SJCRH30 (cell line): Measurements from ENCODE around the gene GTF2B. TPM values are rescaled to one million over a fixed set of nuclear protein-coding genes. Genes with fewer than 3 reads are reported as not detected.
A peak's percentile ranks its signal among the peaks of the same experiment; 100 is the strongest.
"Not testable (repeated sequence)": the region's sequence is repeated elsewhere in the genome, so short reads cannot be mapped to it uniquely, and the experiment has no call there.

ENCODE experiments used
- DNase-seq, 2 experiments: peaks; one replicate each; pipeline ENCODE4 v3.0.0-alpha.2; 2015 to 2020
- H3K27ac ChIP-seq: fragments of 250-450 bp; sonication (Bioruptor Pico); 2 replicates; pipeline ENCODE4 v1.5.1; 2020; ENCODE audit warnings: mild to moderate bottlenecking, moderate library complexity
- H3K27me3 ChIP-seq: fragments of 250-450 bp; sonication (Bioruptor Pico); 2 replicates; pipeline ENCODE4 v1.5.1; 2020; ENCODE audit warnings: mild to moderate bottlenecking, moderate library complexity
- H3K36me3 ChIP-seq: fragments of 250-450 bp; sonication (Bioruptor Pico); 2 replicates; pipeline ENCODE4 v1.5.1; 2020; ENCODE audit warnings: mild to moderate bottlenecking, moderate library complexity
- H3K4me1 ChIP-seq: fragments of 250-450 bp; sonication (Bioruptor Pico); 2 replicates; pipeline ENCODE4 v1.5.1; 2020; ENCODE audit warnings: mild to moderate bottlenecking, moderate library complexity
- H3K4me3 ChIP-seq: fragments of 250-450 bp; sonication (Bioruptor Pico); 2 replicates; pipeline ENCODE4 v1.5.1; 2020; ENCODE audit warnings: mild to moderate bottlenecking, moderate library complexity
- H3K9me3 ChIP-seq: fragments of 250-450 bp; sonication (Bioruptor Pico); replicated peaks from 2 replicates; pipeline ENCODE4 v1.5.1; 2020; ENCODE audit warnings: mild to moderate bottlenecking, moderate library complexity
- total RNA-seq: library from RNA; depleted of rRNA; stranded (reverse); fragments of >200 nt; shearing (Covaris generic); gene quantifications from 2 replicates; pipeline ENCODE4 v1.2.3, GENCODE V29; 2014; rRNA removed

Gene GTF2B
- total RNA-seq, 1 experiment from 2014 or later = 49.0 TPM

DNA sequence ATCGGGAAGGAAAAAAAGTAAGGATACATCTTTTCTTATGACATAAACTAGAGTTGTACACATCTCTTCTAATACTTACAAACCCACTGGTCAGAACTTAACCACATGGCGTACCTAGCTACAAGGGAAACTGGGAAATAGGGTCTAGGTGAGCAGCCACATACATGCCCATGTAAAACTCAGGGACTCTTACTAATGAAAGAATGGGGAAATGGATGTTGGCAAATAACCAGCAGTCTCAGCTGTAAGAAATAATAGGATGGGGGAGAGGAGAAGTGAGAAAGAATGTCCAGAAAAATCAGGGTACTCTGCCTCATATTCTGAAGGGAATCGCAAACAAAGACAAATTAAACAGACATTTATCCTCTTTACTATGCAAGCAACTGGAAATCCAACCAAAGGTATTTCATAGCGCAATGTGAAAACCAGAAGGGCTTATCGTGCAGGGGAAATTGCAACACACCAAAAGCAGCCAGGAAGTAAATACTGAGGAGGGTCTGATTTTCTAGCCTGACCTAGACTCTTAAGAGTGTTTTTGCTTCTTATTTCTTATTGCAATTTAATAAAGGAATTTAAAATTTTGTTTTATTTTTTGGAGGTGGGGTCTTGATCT lies 17.5 kb downstream of the GTF2B start:
- Histone ChIP-seq H3K36me3 (peaks cover 19% of the 10 kb centered on the region), H3K27ac (no peak overlapping the region), H3K27me3 (no peaks in the 10 kb centered on the region), H3K4me3 (no peak overlapping the region), H3K4me1 (no peaks in the 10 kb centered on the region), H3K9me3 (no peaks in the 10 kb centered on the region)
- no peak for DNase-seq

DNA sequence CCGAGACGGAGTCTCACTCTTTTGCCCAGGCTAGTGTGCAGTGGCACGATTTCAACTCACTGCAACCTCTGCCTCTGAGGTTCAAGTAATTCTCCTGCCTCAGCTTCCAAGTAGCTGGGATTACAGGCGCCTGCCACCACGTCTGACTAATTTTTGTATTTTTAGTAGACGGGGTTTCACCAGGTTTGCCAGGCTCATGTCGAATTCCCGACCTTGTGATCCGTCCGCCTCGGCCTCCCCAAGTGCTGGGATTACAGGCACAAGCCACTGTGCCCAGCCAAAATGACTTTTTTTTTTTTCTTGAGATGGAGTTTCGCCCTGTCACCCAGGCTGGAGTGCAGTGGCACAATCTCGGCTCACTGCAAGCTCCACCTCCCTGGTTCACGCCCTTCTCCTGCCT lies 21.7 kb downstream of the GTF2B start:
- not testable (repeated sequence) for H3K27me3 ChIP-seq, H3K4me3 ChIP-seq, H3K9me3 ChIP-seq, H3K27ac ChIP-seq, H3K4me1 ChIP-seq, DNase-seq
- H3K36me3 ChIP-seq = peaks cover 12% of the 10 kb centered on the region

DNA sequence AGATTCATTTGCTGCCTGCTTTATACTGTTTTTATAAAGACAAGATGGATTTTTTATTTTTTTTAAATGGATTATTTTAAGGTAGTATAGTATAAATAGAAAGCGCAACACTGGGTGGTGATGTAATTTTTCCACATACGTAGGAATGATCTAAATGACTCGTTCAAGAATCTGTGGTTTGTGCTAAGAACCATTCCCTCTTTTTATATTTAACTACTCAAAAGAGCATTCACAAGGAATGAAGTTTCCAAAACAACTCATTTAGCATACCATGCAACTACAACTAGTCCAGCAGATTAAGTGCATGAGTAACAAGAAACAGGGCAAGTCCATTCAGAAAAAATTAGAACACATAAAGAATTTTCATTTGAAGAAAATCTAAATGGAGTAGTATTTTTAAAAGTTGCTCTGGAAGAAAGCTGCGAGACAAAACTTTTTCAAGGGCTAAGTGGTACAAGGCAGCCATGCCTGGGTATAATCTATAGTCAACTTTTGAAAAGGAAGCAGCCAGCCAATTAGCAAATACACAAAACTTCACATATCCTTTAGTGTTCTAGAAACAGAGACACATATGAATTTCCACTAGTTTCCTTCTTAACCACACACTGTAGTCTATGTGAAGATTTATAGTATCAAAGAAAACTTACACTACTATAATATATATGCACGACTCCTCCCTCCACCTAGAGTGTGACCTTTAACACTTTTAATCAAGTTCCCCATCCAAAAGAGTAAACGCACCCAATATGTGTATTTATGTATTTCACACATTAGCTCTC lies 23.4 kb downstream of the GTF2B start:
- H3K9me3 ChIP-seq = no peaks in the 10 kb centered on the region; the same call in 1 of the 2 replicates
- no peaks in the 10 kb centered on the region for H3K4me1 ChIP-seq
- no peak for DNase-seq
- H3K4me3 ChIP-seq = no peak overlapping the region
- no peak overlapping the region for H3K27ac ChIP-seq
- peaks cover 20% of the 10 kb centered on the region for H3K36me3 ChIP-seq
- H3K27me3 ChIP-seq = no peaks in the 10 kb centered on the region

DNA sequence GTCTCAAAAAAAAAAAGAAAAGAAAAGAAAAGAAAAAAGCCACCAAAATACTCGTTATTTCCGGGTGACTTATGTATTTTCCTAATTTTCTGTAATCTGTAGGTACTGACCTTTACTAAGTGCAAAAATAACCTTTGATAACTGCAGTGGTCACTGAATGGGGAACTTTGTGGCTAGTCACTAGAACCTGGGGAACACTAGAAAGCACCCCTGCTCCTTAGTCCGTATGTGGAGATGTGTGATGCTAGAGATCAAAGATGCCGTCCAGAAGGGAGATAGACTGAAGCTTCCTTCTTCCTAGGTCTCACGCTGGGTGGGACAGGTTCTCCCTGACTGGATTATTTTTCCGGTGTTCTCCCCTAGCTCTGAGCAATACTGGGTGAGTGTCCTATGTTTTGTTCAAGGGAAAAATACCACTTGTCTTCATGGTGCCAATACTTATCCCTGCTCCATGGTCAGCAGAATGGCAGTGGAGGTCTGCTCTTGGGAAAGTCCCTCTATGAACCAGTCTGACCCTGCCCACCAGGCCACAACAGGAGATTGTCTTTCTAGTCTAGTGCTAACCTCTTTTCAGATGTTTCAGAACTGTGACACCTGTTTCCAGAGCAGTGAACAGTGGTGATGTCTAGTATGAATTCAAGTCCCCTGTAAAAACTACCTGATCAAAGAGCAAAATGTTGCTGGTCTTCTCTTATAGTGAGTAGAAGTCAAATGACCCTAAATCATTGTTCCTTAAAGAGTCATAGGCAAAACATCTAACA lies 39.9 kb downstream of the GTF2B start:
- peaks cover 23% of the 10 kb centered on the region for H3K36me3 ChIP-seq
- DNase-seq = no peak
- no peaks in the 10 kb centered on the region for H3K9me3 ChIP-seq
- no peak overlapping the region for H3K27ac ChIP-seq
- no peaks in the 10 kb centered on the region for H3K27me3 ChIP-seq
- no peak overlapping the region for H3K4me3 ChIP-seq
- H3K4me1 ChIP-seq = peaks cover 14% of the 10 kb centered on the region

DNA sequence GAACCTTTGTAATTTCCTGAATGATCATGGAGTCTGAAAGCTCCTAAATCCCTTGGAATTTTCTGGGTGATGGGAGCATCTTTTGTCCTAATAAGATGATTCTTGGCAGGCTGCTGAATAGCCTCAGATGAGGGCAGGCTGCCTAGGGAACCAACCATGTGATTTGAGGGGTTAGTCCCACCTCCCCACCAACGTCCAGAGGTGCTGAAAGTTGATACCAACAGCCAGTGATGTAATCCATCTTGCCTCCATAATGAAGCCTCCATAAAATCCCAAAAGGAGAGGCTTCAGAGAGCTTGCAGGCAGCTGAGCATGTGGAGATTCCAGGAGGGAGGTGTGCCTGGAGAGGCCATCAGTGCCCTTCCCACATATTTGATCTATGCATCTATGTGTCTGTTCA lies 43.7 kb downstream of the GTF2B start:
- H3K27me3 ChIP-seq = no peaks in the 10 kb centered on the region
- H3K9me3 ChIP-seq = no peaks in the 10 kb centered on the region
- H3K4me1 ChIP-seq = peaks cover 14% of the 10 kb centered on the region
- peak; percentile 35 to 55 for DNase-seq
- peaks cover 3% of the 10 kb centered on the region; the same call in 1 of the 2 replicates for H3K36me3 ChIP-seq
- no peak overlapping the region for H3K27ac ChIP-seq
- H3K4me3 ChIP-seq = no peak overlapping the region

DNA sequence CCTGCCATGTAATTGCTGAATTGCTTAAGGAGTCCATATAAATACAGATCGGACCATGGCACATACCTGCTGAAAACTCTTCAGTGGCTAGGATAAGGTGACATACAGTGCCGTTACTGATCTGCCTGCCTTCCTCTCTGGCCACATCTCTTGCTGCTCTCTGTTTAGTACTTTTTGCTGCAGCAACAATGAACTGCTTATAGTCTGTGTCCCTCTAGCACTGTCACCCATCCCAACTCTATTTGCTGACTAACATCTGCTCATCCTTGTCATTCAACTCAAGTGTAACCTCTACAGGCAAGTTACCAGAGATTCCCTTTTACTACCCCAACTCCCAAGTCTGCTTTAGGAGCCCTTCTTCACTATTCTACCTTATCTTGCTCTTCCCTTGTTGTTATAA lies 65.6 kb downstream of the GTF2B start:
- H3K27ac ChIP-seq = no peak overlapping the region
- no peak overlapping the region for H3K4me3 ChIP-seq
- H3K36me3 ChIP-seq = peaks cover 35% of the 10 kb centered on the region
- no peaks in the 10 kb centered on the region for H3K9me3 ChIP-seq
- H3K27me3 ChIP-seq = no peaks in the 10 kb centered on the region
- DNase-seq = no peak
- no peaks in the 10 kb centered on the region for H3K4me1 ChIP-seq

DNA sequence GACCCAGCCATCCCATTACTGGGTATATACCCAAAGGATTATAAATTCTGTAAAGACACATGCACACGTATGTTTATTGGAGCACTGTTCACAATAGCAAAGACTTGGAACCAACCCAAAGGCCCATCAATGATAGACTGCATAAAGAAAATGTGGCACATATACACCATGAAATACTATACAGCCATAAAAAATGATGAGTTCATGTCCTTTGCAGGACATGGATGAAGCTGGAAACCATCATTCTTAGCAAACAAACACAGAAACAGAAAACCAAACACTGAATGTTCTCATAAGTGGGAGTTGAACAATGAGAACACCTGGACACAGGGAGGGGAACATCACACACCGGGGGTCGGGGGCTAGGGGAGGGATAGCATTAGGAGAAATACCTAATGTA lies 71.7 kb downstream of the GTF2B start:
- not testable (repeated sequence) for H3K4me1 ChIP-seq

DNA sequence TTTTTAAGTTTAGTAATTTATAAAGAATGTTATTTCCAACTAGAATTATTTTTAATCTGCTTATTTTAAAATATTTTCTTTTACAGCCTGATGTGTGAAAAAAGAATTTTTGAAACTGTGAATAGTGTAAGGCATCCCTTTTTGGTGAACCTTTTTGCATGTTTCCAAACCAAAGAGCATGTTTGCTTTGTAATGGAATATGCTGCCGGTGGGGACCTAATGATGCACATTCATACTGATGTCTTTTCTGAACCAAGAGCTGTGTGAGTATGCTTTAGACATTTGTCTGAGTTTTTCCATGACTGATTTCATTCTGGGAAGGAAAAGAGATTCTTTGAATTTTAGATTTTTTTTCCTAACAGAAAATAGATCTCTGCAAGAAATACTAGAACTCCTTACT lies 77.9 kb downstream of the GTF2B start:
- Histone ChIP-seq H3K4me3 (no peak overlapping the region), H3K9me3 (no peaks in the 10 kb centered on the region), H3K4me1 (peaks cover 7% of the 10 kb centered on the region), H3K27ac (no peak overlapping the region), H3K27me3 (no peaks in the 10 kb centered on the region), H3K36me3 (peaks cover 64% of the 10 kb centered on the region)
- no peak for DNase-seq

More for the DNA sequence above, 71.7 kb downstream of the GTF2B start:
- H3K9me3 ChIP-seq, H3K27ac ChIP-seq, H3K4me3 ChIP-seq, DNase-seq, H3K27me3 ChIP-seq: not testable (repeated sequence)
- H3K36me3 ChIP-seq = peaks cover 45% of the 10 kb centered on the region

DNA sequence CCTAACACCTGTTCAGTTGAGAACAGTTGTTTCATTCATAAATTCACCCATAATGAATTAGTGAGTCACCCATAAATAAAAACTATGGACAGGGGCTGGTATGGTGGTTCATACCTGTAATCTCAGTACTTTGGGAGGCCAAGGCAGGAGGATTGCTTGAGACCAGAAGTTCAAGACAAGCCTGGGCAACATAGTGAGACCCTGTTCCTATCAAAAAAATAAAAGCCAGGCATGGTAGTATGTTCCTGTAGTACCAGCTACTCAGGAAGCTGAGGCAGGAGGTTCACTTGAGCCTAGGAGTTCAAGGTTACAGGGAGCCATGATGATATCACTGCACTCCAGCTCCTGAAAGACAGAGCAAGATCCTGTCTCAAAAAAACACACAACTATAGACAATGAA lies 79.0 kb downstream of the GTF2B start:
- H3K36me3 ChIP-seq = peaks cover 66% of the 10 kb centered on the region
- peaks cover 7% of the 10 kb centered on the region for H3K4me1 ChIP-seq
- H3K27ac ChIP-seq = 0 out of 2 replicates have a peak overlapping the region, but pooled peaks have one; percentile 4
- H3K27me3 ChIP-seq = no peaks in the 10 kb centered on the region; the same call in 1 of the 2 replicates
- DNase-seq = peak in 1 of 2 experiments; percentile 19
- H3K9me3 ChIP-seq = no peaks in the 10 kb centered on the region
- H3K4me3 ChIP-seq = no peak overlapping the region

DNA sequence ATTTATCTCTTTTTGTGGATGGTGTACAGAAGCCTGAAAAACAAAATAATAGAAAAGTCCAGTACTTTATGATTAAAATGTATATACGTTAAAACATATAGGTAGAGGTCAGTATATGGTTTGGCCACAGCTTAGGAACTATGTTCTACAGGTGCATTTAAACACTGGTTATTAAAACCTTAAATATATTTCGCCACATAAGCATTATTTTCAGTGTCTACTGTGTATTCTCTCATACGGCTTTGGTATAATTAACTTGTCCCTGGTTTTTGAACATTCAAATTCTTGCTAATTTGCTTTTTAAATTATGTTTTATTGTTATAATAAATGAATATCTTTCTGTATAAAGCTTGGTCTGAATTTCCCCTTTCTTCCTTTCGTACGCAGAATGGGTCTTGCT lies 87.9 kb downstream of the GTF2B start:
- Histone ChIP-seq H3K36me3 (peaks cover 55% of the 10 kb centered on the region), H3K4me3 (no peak overlapping the region), H3K9me3 (no peaks in the 10 kb centered on the region), H3K27me3 (no peaks in the 10 kb centered on the region; the same call in 1 of the 2 replicates), H3K4me1 (no peaks in the 10 kb centered on the region), H3K27ac (no peak overlapping the region)
- no peak for DNase-seq

DNA sequence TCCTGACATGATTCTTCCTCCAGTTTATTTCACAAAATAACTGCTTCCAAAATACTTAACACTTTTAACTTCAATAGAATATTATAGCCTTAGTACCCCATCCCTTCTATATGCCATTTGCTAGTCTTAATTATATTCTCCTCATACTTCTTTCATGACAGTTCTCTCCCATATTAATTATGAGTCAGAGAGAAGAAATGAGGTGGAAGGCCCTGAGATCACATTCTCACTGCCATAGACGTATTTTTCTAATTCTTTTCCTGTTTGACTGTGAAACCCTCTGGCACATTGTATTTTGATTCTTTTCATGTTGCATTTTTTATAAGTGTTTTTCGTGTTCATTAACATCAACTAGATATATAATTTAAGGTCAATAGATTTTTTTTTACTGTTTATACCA lies 88.4 kb downstream of the GTF2B start:
- Histone ChIP-seq H3K27ac (no peak overlapping the region), H3K4me1 (no peaks in the 10 kb centered on the region), H3K4me3 (no peak overlapping the region), H3K36me3 (peaks cover 52% of the 10 kb centered on the region), H3K9me3 (no peaks in the 10 kb centered on the region), H3K27me3 (no peaks in the 10 kb centered on the region; the same call in 1 of the 2 replicates)
- DNase-seq = no peak

Other genes starting within 250 kb of the GTF2B start
- gene PKN2, start 207.3 kb downstream of the GTF2B start, total RNA-seq = 57.0 and 58.4 TPM in 2 replicates
- 32.6 and 41.9 TPM in 2 replicates for gene KYAT3, start 101.1 kb upstream of the GTF2B start, total RNA-seq
- gene RBMXL1, start 101.1 kb upstream of the GTF2B start, total RNA-seq = 27.9 and 29.8 TPM in 2 replicates
- gene GBP3, start 131.3 kb upstream of the GTF2B start, total RNA-seq = 0.12 and 0.53 TPM in 2 replicates
- gene GBP1, start 173.6 kb upstream of the GTF2B start, total RNA-seq = 0.15 and 0.30 TPM in 2 replicates
- gene GBP2, start 234.5 kb upstream of the GTF2B start, total RNA-seq = 0.47 and 0.51 TPM in 2 replicates